ENCODE data around the gene TMEM94.

- TF ChIP-seq, protein P1, sequence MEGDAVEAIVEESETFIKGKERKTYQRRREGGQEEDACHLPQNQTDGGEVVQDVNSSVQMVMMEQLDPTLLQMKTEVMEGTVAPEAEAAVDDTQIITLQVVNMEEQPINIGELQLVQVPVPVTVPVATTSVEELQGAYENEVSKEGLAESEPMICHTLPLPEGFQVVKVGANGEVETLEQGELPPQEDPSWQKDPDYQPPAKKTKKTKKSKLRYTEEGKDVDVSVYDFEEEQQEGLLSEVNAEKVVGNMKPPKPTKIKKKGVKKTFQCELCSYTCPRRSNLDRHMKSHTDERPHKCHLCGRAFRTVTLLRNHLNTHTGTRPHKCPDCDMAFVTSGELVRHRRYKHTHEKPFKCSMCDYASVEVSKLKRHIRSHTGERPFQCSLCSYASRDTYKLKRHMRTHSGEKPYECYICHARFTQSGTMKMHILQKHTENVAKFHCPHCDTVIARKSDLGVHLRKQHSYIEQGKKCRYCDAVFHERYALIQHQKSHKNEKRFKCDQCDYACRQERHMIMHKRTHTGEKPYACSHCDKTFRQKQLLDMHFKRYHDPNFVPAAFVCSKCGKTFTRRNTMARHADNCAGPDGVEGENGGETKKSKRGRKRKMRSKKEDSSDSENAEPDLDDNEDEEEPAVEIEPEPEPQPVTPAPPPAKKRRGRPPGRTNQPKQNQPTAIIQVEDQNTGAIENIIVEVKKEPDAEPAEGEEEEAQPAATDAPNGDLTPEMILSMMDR (conservative IDR thresholded peaks at IDR 0.05), result no peak
- TF ChIP-seq ZFX (IDR thresholded peaks at IDR 0.05), result no peak
Measured at GRCh38 chr17:75499313-75500022, 43.0 kb downstream of the TMEM94 start.

Measured in C4-2B (cell line).